MM.1S (cell line): ENCODE measurements around the gene MPPED1.

ENCODE experiments used
- DNase-seq: peaks from one replicate; pipeline ENCODE4 v3.0.0-alpha.2; 2015
- H2AFZ ChIP-seq: fragments of 300-600 bp; sonication (generic); 2 replicates; pipeline ENCODE4 v1.6.0; 2016; ENCODE audit warnings: antibody characterized with exemption, low read length
- H3F3A ChIP-seq: fragments of 300-600 bp; sonication (generic); 2 replicates; pipeline ENCODE4 v1.6.1; 2016; ENCODE audit warnings: mild to moderate bottlenecking, antibody characterized with exemption, low read length, moderate library complexity, mixed read lengths; ENCODE audit not compliant: insufficient read depth
- H3K27ac ChIP-seq: fragments of 300-600 bp; sonication (generic); 2 replicates; pipeline ENCODE4 v1.5.1; 2016; ENCODE audit warnings: mild to moderate bottlenecking, low read length
- H3K27me3 ChIP-seq: fragments of 300-600 bp; sonication (generic); replicated peaks from 2 replicates; pipeline ENCODE4 v1.6.0; 2016; ENCODE audit warnings: low read length; ENCODE audit not compliant: insufficient read depth
- H3K36me3 ChIP-seq: fragments of 300-600 bp; sonication (generic); replicated peaks from 2 replicates; pipeline ENCODE4 v1.6.1; 2016; ENCODE audit warnings: mild to moderate bottlenecking, low read length, mixed read lengths; ENCODE audit not compliant: insufficient read depth
- H3K4me1 ChIP-seq: fragments of 300-600 bp; sonication (generic); 2 replicates; pipeline ENCODE4 v1.6.1; 2016; ENCODE audit warnings: low read length, mixed read lengths
- H3K4me2 ChIP-seq: fragments of 300-600 bp; sonication (generic); 2 replicates; pipeline ENCODE4 v1.6.0; 2016; ENCODE audit warnings: low read depth, low read length
- H3K4me3 ChIP-seq: fragments of 300-600 bp; sonication (generic); 2 replicates; pipeline ENCODE4 v1.5.1; 2016; ENCODE audit warnings: low read length, mixed read lengths
- H3K79me2 ChIP-seq: fragments of 300-600 bp; sonication (generic); 2 replicates; pipeline ENCODE4 v1.6.1; 2016; ENCODE audit warnings: mixed run types, low read length, mixed read lengths
- H3K9ac ChIP-seq: fragments of 300-600 bp; sonication (generic); 2 replicates; pipeline ENCODE4 v1.6.1; 2016; ENCODE audit warnings: low read length, mixed read lengths
- H3K9me2 ChIP-seq: fragments of 300-600 bp; sonication (generic); replicated peaks from 2 replicates; pipeline ENCODE4 v1.6.1; 2016; ENCODE audit warnings: mild to moderate bottlenecking, low read length, mixed read lengths; ENCODE audit not compliant: insufficient read depth
- H3K9me3 ChIP-seq: fragments of 300-600 bp; sonication (generic); replicated peaks from 2 replicates; pipeline ENCODE4 v1.6.1; 2016; ENCODE audit warnings: mild to moderate bottlenecking, low read length, mixed read lengths; ENCODE audit not compliant: insufficient read depth
- H4K20me1 ChIP-seq: fragments of 300-600 bp; sonication (generic); 2 replicates; pipeline ENCODE4 v1.6.1; 2016; ENCODE audit warnings: mild to moderate bottlenecking, low read length, moderate library complexity, mixed read lengths; ENCODE audit not compliant: insufficient read depth
- CTCF ChIP-seq: fragments of 300-600 bp; sonication (generic); IDR thresholded peaks from 2 replicates; pipeline ENCODE4 v1.5.1; 2016; ENCODE audit warnings: antibody characterized with exemption, low read length, mixed read lengths
- EZH2 ChIP-seq: fragments of 300-600 bp; sonication (generic); optimal IDR thresholded peaks from 2 replicates; pipeline ENCODE3; 2017; ENCODE audit warnings: low read depth, mild to moderate bottlenecking, antibody characterized with exemption, low read length, mixed read lengths
- EZH2phosphoT487 ChIP-seq: fragments of 300-600 bp; sonication (generic); IDR thresholded peaks from 2 replicates; pipeline ENCODE4 v1.6.1; 2018; ENCODE audit warnings: antibody characterized with exemption, low read length

Gene MPPED1

GRCh38 chr22:43470253-43470652 is 58.4 kb downstream of the MPPED1 start:
- H3K9me2 ChIP-seq: no peaks in the 10 kb centered on the region
- H3K79me2 ChIP-seq: no peaks in the 10 kb centered on the region
- no peaks in the 10 kb centered on the region for H3K9me3 ChIP-seq
- no peaks in the 10 kb centered on the region for H3F3A ChIP-seq
- no peak overlapping the region for H3K27ac ChIP-seq
- no peaks in the 10 kb centered on the region for H3K4me1 ChIP-seq
- no peak for DNase-seq
- no peak overlapping the region for H2AFZ ChIP-seq
- no peak for TF ChIP-seq EZH2phosphoT487
- no peak for TF ChIP-seq CTCF
- no peak for TF ChIP-seq EZH2
- peaks cover 91% of the 10 kb centered on the region for H3K27me3 ChIP-seq
- no peaks in the 10 kb centered on the region for H3K36me3 ChIP-seq
- no peak overlapping the region for H3K4me3 ChIP-seq
- H4K20me1 ChIP-seq: no peaks in the 10 kb centered on the region
- H3K4me2 ChIP-seq: no peak overlapping the region
- H3K9ac ChIP-seq: no peak overlapping the region

DNA sequence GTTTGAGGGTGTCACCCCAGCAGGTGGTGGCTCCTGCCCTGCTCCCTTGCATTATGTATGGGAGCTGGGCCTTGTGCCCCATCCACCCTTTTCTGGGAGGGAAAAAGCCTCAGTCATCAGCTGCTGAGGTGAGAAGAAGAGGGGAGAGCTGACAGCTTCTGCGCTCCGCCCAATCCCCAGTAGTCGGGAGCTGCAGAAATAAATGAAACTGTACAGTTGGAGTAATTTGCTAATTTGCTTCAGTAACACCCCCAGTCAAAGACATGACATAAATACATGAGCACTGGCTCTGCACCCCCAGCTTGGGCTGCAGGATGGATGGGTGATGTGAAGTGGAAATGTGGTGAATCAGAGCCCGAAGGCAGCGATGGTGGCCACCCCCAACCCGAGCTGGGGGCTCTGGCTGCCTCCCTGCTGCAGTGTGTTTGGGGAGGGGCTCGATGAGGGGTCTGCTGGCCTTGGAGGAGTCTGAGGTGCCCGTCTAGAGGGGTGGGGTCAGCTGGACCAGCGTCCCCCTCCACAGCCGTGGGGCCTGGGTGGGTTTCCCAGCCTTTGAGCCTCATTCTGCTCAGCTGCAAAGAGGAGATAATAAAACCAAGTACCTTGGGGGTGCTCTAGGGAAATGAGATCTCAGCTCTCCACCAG is 59.2 kb downstream of the MPPED1 start:
- H3K9me3 ChIP-seq: no peaks in the 10 kb centered on the region
- DNase-seq: no peak
- peaks cover 83% of the 10 kb centered on the region for H3K27me3 ChIP-seq

GRCh38 chr22:43471606-43472135 is 59.9 kb downstream of the MPPED1 start:
- TF ChIP-seq EZH2 (no peak), EZH2phosphoT487 (no peak), CTCF (no peak)
- no peak for DNase-seq
- Histone ChIP-seq H2AFZ (no peak overlapping the region), H3F3A (no peaks in the 10 kb centered on the region), H3K79me2 (no peaks in the 10 kb centered on the region), H3K27ac (no peak overlapping the region), H3K4me2 (no peak overlapping the region), H3K9ac (no peak overlapping the region), H3K4me3 (no peak overlapping the region), H4K20me1 (no peaks in the 10 kb centered on the region), H3K9me2 (no peaks in the 10 kb centered on the region), H3K27me3 (peaks cover 76% of the 10 kb centered on the region), H3K4me1 (no peaks in the 10 kb centered on the region), H3K36me3 (no peaks in the 10 kb centered on the region), H3K9me3 (no peaks in the 10 kb centered on the region)

More for the DNA sequence above, 59.2 kb downstream of the MPPED1 start:
- Histone ChIP-seq H3K4me2 (no peak overlapping the region), H3K9me2 (no peaks in the 10 kb centered on the region), H3F3A (no peaks in the 10 kb centered on the region), H3K4me1 (no peaks in the 10 kb centered on the region), H3K79me2 (no peaks in the 10 kb centered on the region), H3K27ac (no peak overlapping the region), H3K9ac (no peak overlapping the region), H3K36me3 (no peaks in the 10 kb centered on the region), H2AFZ (no peak overlapping the region), H4K20me1 (no peaks in the 10 kb centered on the region), H3K4me3 (no peak overlapping the region)
- TF ChIP-seq CTCF: no peak
- no peak for TF ChIP-seq EZH2
- no peak for TF ChIP-seq EZH2phosphoT487
